GM12892 (cell line): ENCODE results near the gene PROB1.

Experiments
- POLR2A ChIP-seq: IDR thresholded peaks from 2 replicates; pipeline ENCODE4 v1.6.1; 2011; ENCODE audit warnings: low read depth, low read length, control low read depth
- TAF1 ChIP-seq: IDR thresholded peaks from 2 replicates; pipeline ENCODE4 v1.6.1; 2011; ENCODE audit warnings: low read depth, mild to moderate bottlenecking, control low read depth, low read length, borderline replicate concordance

DNA sequence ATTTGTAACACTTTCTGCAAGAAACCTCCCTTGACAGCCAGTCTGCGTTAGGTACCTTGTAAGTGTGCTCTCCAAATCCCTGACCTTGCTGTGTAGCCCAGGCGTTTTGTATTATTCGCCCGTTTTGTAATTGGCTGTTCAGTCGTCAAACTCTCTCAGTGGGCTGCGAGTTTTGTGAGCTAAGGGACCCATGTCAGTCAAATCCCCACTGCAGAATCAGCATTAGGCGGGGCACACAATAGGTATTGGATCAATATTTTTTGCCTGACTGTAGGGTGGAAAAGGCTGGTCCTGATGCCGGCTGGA, 43.8 kb upstream of the PROB1 start:
- TF ChIP-seq TAF1, result no peak
- no peak for TF ChIP-seq POLR2A
